ENCODE results near the gene SIGLEC10. TPM values are rescaled to one million over a fixed set of nuclear protein-coding genes. Genes with fewer than 3 reads are reported as not detected.
"Not testable (repeated sequence)": the region's sequence is repeated elsewhere in the genome, so short reads cannot be mapped to it uniquely, and the experiment has no call there.

SIGLEC10 gene
- total RNA-seq, 1 experiment from 2014 or later = not detected

DNA sequence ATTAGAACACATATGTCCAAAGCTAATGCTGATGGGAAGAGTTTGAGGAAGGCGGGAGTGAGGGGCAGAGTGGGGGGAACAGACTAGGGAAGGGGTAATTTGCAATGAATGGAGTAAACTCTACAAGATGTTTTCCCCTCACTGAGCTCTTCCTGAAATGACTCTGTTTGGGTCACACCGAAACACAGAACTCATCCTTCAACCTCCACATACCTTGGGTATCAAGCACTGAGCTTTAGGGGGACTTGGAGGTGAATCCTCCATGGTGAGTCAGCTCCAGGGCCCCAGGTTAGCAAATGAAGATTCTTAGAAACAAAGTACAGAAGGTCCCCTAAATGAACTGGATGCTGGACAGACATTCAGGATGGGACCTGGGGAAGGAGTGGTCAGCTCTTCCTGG, 1.3 kb upstream of the SIGLEC10 start:
- no peak overlapping the region for H3K4me3 Mint-ChIP-seq (ENCODE audit: unreplicated experiment)
- Histone ChIP-seq H3K4me3 (ENCODE audit: low read depth, low read length) (no peak overlapping the region), H3K4me1 (no peaks in the 10 kb centered on the region), H3K9me3 (no peaks in the 10 kb centered on the region), H3K27me3 (replicated peaks; ENCODE audit: control insufficient read depth, insufficient read depth, low read length) (no peaks in the 10 kb centered on the region), H3K36me3 (ENCODE audit: control insufficient read depth, insufficient read depth, low read length) (no peaks in the 10 kb centered on the region)
- intact Hi-C loops (cut with micrococcal nuclease; ENCODE audit: unreplicated experiment) = no loop called here
- POLR2A ChIA-PET = no interaction called here
- H3K36me3 Mint-ChIP-seq (ENCODE audit: insufficient read depth, unreplicated experiment) = no peaks in the 10 kb centered on the region
- no peak for DNase-seq
- no TSS peak for BruUV-seq (replicated peaks)
- CTCF ChIA-PET = interaction anchor here (1.6 kb wide), 1 partner anchor 11 kb away, joined by 3 read pairs; no protein-coding TSS in a partner anchor
- TF ChIP-seq, protein P1, sequence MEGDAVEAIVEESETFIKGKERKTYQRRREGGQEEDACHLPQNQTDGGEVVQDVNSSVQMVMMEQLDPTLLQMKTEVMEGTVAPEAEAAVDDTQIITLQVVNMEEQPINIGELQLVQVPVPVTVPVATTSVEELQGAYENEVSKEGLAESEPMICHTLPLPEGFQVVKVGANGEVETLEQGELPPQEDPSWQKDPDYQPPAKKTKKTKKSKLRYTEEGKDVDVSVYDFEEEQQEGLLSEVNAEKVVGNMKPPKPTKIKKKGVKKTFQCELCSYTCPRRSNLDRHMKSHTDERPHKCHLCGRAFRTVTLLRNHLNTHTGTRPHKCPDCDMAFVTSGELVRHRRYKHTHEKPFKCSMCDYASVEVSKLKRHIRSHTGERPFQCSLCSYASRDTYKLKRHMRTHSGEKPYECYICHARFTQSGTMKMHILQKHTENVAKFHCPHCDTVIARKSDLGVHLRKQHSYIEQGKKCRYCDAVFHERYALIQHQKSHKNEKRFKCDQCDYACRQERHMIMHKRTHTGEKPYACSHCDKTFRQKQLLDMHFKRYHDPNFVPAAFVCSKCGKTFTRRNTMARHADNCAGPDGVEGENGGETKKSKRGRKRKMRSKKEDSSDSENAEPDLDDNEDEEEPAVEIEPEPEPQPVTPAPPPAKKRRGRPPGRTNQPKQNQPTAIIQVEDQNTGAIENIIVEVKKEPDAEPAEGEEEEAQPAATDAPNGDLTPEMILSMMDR (IDR thresholded peaks at IDR 0.05; ENCODE audit: insufficient read depth in 1 of 2, low read depth in 1 of 2, low read length in 1 of 2, severe bottlenecking in 1 of 2, unreplicated experiment in 1 of 2) = no peak
- H3K27ac Mint-ChIP-seq (ENCODE audit: unreplicated experiment) = no peak overlapping the region
- H3K4me1 Mint-ChIP-seq (ENCODE audit: low read depth, unreplicated experiment) = no peaks in the 10 kb centered on the region
- H3K27me3 Mint-ChIP-seq (ENCODE audit: insufficient read depth, unreplicated experiment) = peaks cover 8% of the 10 kb centered on the region
- no peaks in the 10 kb centered on the region for H3K9me3 Mint-ChIP-seq (ENCODE audit: unreplicated experiment)

- TF ChIP-seq, protein P1 (IDR thresholded peaks at IDR 0.05; ENCODE audit: insufficient read depth in 1 of 2, low read depth in 1 of 2, low read length in 1 of 2, severe bottlenecking in 1 of 2, unreplicated experiment in 1 of 2) = no peak
- Histone ChIP-seq H3K4me3 (ENCODE audit: low read depth, low read length) (no peak overlapping the region), H3K36me3 (ENCODE audit: control insufficient read depth, insufficient read depth, low read length) (no peaks in the 10 kb centered on the region), H3K4me1 (no peaks in the 10 kb centered on the region), H3K9me3 (no peaks in the 10 kb centered on the region), H3K27me3 (replicated peaks; ENCODE audit: control insufficient read depth, insufficient read depth, low read length) (no peaks in the 10 kb centered on the region)
- intact Hi-C loops (cut with micrococcal nuclease; ENCODE audit: unreplicated experiment) = no loop called here
- H3K4me1 Mint-ChIP-seq (ENCODE audit: low read depth, unreplicated experiment) = no peaks in the 10 kb centered on the region
- DNase-seq = no peak
- CTCF ChIA-PET = no interaction called here
- no peak overlapping the region for H3K27ac Mint-ChIP-seq (ENCODE audit: unreplicated experiment)
- H3K4me3 Mint-ChIP-seq (ENCODE audit: unreplicated experiment) = no peak overlapping the region
- no peaks in the 10 kb centered on the region for H3K9me3 Mint-ChIP-seq (ENCODE audit: unreplicated experiment)
- no peaks in the 10 kb centered on the region for H3K36me3 Mint-ChIP-seq (ENCODE audit: insufficient read depth, unreplicated experiment)
- POLR2A ChIA-PET = no interaction called here
- BruUV-seq (replicated peaks) = no TSS peak
- peaks cover 9% of the 10 kb centered on the region for H3K27me3 Mint-ChIP-seq (ENCODE audit: insufficient read depth, unreplicated experiment)
These were observed 342 bp upstream of the SIGLEC10 start for GRCh38 chr19:51417810-51418157.

GRCh38 chr19:51416422-51416821, 1.0 kb downstream of the SIGLEC10 start:
- H3K4me1 ChIP-seq; DNase-seq; H3K4me1 Mint-ChIP-seq (ENCODE audit: low read depth, unreplicated experiment); intact Hi-C loops (cut with micrococcal nuclease; ENCODE audit: unreplicated experiment); H3K9me3 Mint-ChIP-seq (ENCODE audit: unreplicated experiment); CTCF ChIA-PET; H3K27me3 ChIP-seq (replicated peaks; ENCODE audit: control insufficient read depth, insufficient read depth, low read length); H3K36me3 ChIP-seq (ENCODE audit: control insufficient read depth, insufficient read depth, low read length); H3K36me3 Mint-ChIP-seq (ENCODE audit: insufficient read depth, unreplicated experiment); H3K4me3 ChIP-seq (ENCODE audit: low read depth, low read length); H3K4me3 Mint-ChIP-seq (ENCODE audit: unreplicated experiment); H3K9me3 ChIP-seq; BruUV-seq (replicated peaks); H3K27ac Mint-ChIP-seq (ENCODE audit: unreplicated experiment): not testable (repeated sequence)
- H3K27me3 Mint-ChIP-seq (ENCODE audit: insufficient read depth, unreplicated experiment) = peaks cover 13% of the 10 kb centered on the region
- POLR2A ChIA-PET = interaction anchor here (1.0 kb wide), 1 partner anchor 51 kb away, joined by 3 read pairs; the partner anchor contains the start of gene ETFB

GRCh38 chr19:51415187-51415586, 2.3 kb downstream of the SIGLEC10 start:
- Histone ChIP-seq H3K4me3 (ENCODE audit: low read depth, low read length) (no peak overlapping the region), H3K4me1 (no peaks in the 10 kb centered on the region), H3K36me3 (ENCODE audit: control insufficient read depth, insufficient read depth, low read length) (no peaks in the 10 kb centered on the region), H3K9me3 (no peaks in the 10 kb centered on the region), H3K27me3 (replicated peaks; ENCODE audit: control insufficient read depth, insufficient read depth, low read length) (no peaks in the 10 kb centered on the region)
- BruUV-seq (replicated peaks) = no TSS peak
- Mint-ChIP-seq H3K36me3 (ENCODE audit: insufficient read depth, unreplicated experiment) (no peaks in the 10 kb centered on the region), H3K4me3 (ENCODE audit: unreplicated experiment) (no peak overlapping the region), H3K27ac (ENCODE audit: unreplicated experiment) (no peak overlapping the region), H3K4me1 (ENCODE audit: low read depth, unreplicated experiment) (no peaks in the 10 kb centered on the region), H3K27me3 (ENCODE audit: insufficient read depth, unreplicated experiment) (peaks cover 13% of the 10 kb centered on the region), H3K9me3 (ENCODE audit: unreplicated experiment) (no peaks in the 10 kb centered on the region)
- TF ChIP-seq, protein P1 (IDR thresholded peaks at IDR 0.05; ENCODE audit: insufficient read depth in 1 of 2, low read depth in 1 of 2, low read length in 1 of 2, severe bottlenecking in 1 of 2, unreplicated experiment in 1 of 2) = no peak
- ChIA-PET POLR2A (no interaction called here), CTCF (no interaction called here)
- intact Hi-C loops (cut with micrococcal nuclease; ENCODE audit: unreplicated experiment) = no loop called here
- DNase-seq = no peak
